H1 (cell line): Measurements from ENCODE around the gene MAGI1. TPM values are rescaled to one million over a fixed set of nuclear protein-coding genes. Genes with fewer than 3 reads are reported as not detected.

ENCODE experiments used
- CTCF ChIA-PET: fragments of 300-600 bp; sonication (Branson Sonifier 250); formaldehyde crosslinking; loops from one replicate; lab custom pipeline; 2021; ENCODE audit not compliant: partially characterized antibody; lab: Charles Lee
- POLR2A ChIA-PET: fragments of 300-600 bp; sonication (Branson Sonifier 250); formaldehyde crosslinking; loops from one replicate; lab custom pipeline; 2021; ENCODE audit warnings: inconsistent platforms; ENCODE audit not compliant: partially characterized antibody; lab: Charles Lee
- DNase-seq, 2 experiments: peaks; one replicate each; pipeline versions ENCODE4 v3.0.0 to v3.0.0-alpha.2; 2010 to 2022; ENCODE audit warnings: low spot score in 2 of 2, low read depth in 1 of 2, mixed read lengths in 1 of 2
- FAIRE-seq: peaks from 2 replicates; lab custom pipeline; 2011; peaks lifted over from hg19 to GRCh38; lab: Jason Lieb, UNC
- H2AFZ ChIP-seq: 2 replicates; pipeline ENCODE4 v1.8.1; 2012; ENCODE audit warnings: low read length, inconsistent platforms
- H2AK5ac ChIP-seq: 2 replicates; pipeline ENCODE4 v1.6.1; 2013; ENCODE audit warnings: low read depth, low read length
- H2BK120ac ChIP-seq: replicated peaks from 2 replicates; pipeline ENCODE3; 2013; ENCODE audit warnings: low read depth, low read length, inconsistent platforms
- H2BK12ac ChIP-seq: 2 replicates; pipeline ENCODE4 v1.6.1; 2013; ENCODE audit warnings: low read depth, low read length
- H2BK15ac ChIP-seq: 2 replicates; pipeline ENCODE4 v1.6.1; 2013; ENCODE audit warnings: low read length
- H2BK20ac ChIP-seq: 2 replicates; pipeline ENCODE4 v1.6.1; 2013; ENCODE audit warnings: low read length
- H2BK5ac ChIP-seq: 2 replicates; pipeline ENCODE4 v1.6.1; 2013; ENCODE audit warnings: low read depth, low read length
- H3K14ac ChIP-seq: 2 replicates; pipeline ENCODE4 v1.6.1; 2013; ENCODE audit warnings: inconsistent platforms; ENCODE audit not compliant: insufficient read length
- H3K18ac ChIP-seq: 2 replicates; pipeline ENCODE4 v1.6.1; 2013; ENCODE audit warnings: low read length; ENCODE audit errors: extremely low read depth
- H3K23ac ChIP-seq: 2 replicates; pipeline ENCODE4 v1.6.1; 2013; ENCODE audit warnings: inconsistent platforms; ENCODE audit not compliant: insufficient read length
- H3K23me2 ChIP-seq: 2 replicates; pipeline ENCODE4 v1.6.1; 2013; ENCODE audit warnings: low read depth, low read length
- H3K27ac ChIP-seq: 2 replicates; pipeline ENCODE4 v1.6.1; 2011; ENCODE audit warnings: low read depth, low read length, inconsistent platforms
- H3K27me3 ChIP-seq, 4 experiments: replicated peaks in 1 of 4; 1 replicate in 1 of 4; 2 replicates in 3 of 4; pipeline versions ENCODE4 v1.6.1 to v1.8.1; 2011 to 2013; ENCODE audit warnings: low read length in 3 of 4, mild to moderate bottlenecking in 3 of 4, inconsistent platforms in 2 of 4, mixed read lengths in 2 of 4, moderate library complexity in 1 of 4; ENCODE audit not compliant: control insufficient read depth in 3 of 4, insufficient read depth in 3 of 4; ENCODE audit errors: extremely low read depth in 1 of 4
- H3K36me3 ChIP-seq, 4 experiments: 2 replicates each; pipeline versions ENCODE4 v1.6.1 to v1.8.1; 2011 to 2013; ENCODE audit warnings: mild to moderate bottlenecking in 4 of 4, low read length in 3 of 4, moderate library complexity in 2 of 4, control low read depth in 1 of 4, inconsistent platforms in 1 of 4; ENCODE audit not compliant: insufficient read depth in 4 of 4, control insufficient read depth in 2 of 4
- H3K4ac ChIP-seq: replicated peaks from 2 replicates; pipeline ENCODE3; 2013; ENCODE audit warnings: low read length, low read depth, mixed read lengths, inconsistent platforms; ENCODE audit not compliant: insufficient read length
- H3K4me1 ChIP-seq, 4 experiments: replicated peaks in 1 of 4; 1 replicate in 1 of 4; 2 replicates in 3 of 4; pipeline versions ENCODE4 v1.6.1 to v1.8.1; 2011 to 2013; ENCODE audit warnings: low read length in 3 of 4, inconsistent platforms in 2 of 4, mixed read lengths in 1 of 4; ENCODE audit not compliant: insufficient read depth in 4 of 4, control insufficient read depth in 3 of 4
- H3K4me2 ChIP-seq, 2 experiments: 2 replicates each; pipeline versions ENCODE4 v1.6.1 to v1.8.1; 2011 to 2013; ENCODE audit warnings: low read depth in 2 of 2, low read length in 2 of 2, control low read depth in 1 of 2, inconsistent platforms in 1 of 2, mild to moderate bottlenecking in 1 of 2; ENCODE audit not compliant: insufficient read depth in 1 of 2
- H3K4me3 ChIP-seq, 4 experiments: fragments of 200-600, 300-600 bp in 1 of 4; sonication (generic), shearing (Covaris generic), sonication (Bioruptor Twin) in 1 of 4; 2 replicates each; pipeline versions ENCODE4 v1.5.1 to v1.8.1; 2011 to 2016; ENCODE audit warnings: low read length in 4 of 4, low read depth in 3 of 4, control low read depth in 2 of 4, inconsistent platforms in 2 of 4, mild to moderate bottlenecking in 2 of 4, mixed read lengths in 1 of 4, moderate library complexity in 1 of 4; ENCODE audit not compliant: insufficient read depth in 2 of 4; ENCODE audit errors: extremely low read depth in 1 of 4
- H3K56ac ChIP-seq: replicated peaks from 2 replicates; pipeline ENCODE3; 2013; ENCODE audit warnings: low read depth, mild to moderate bottlenecking, mixed read lengths, low read length, inconsistent platforms; ENCODE audit not compliant: insufficient read length
- H3K79me1 ChIP-seq: 2 replicates; pipeline ENCODE4 v1.6.1; 2013; ENCODE audit warnings: low read depth, low read length, control low read depth
- H3K79me2 ChIP-seq, 2 experiments: 2 replicates each; pipeline versions ENCODE4 v1.6.1 to v1.8.1; 2012 to 2013; ENCODE audit warnings: low read length in 2 of 2, mild to moderate bottlenecking in 2 of 2, inconsistent platforms in 1 of 2; ENCODE audit not compliant: insufficient read depth in 2 of 2, control insufficient read depth in 1 of 2
- H3K9ac ChIP-seq, 4 experiments: replicated peaks in 1 of 4; 1 replicate in 1 of 4; 2 replicates in 3 of 4; pipeline versions ENCODE4 v1.6.1 to v1.8.1; 2011 to 2013; ENCODE audit warnings: low read depth in 3 of 4, low read length in 3 of 4, control low read depth in 2 of 4, mild to moderate bottlenecking in 2 of 4, moderate library complexity in 2 of 4, inconsistent platforms in 1 of 4; ENCODE audit errors: extremely low read depth in 1 of 4
- H3K9me3 ChIP-seq, 2 experiments: 2 replicates each; pipeline versions ENCODE4 v1.6.1 to v1.8.1; 2012 to 2013; ENCODE audit warnings: mild to moderate bottlenecking in 2 of 2, moderate library complexity in 2 of 2, control low read depth in 1 of 2, inconsistent platforms in 1 of 2, low read depth in 1 of 2, low read length in 1 of 2, mixed read lengths in 1 of 2; ENCODE audit not compliant: insufficient read depth in 2 of 2
- H4K20me1 ChIP-seq, 2 experiments: replicated peaks in 1 of 2; 2 replicates each; pipeline versions ENCODE3 to v1.8.1; 2011 to 2013; ENCODE audit warnings: inconsistent platforms in 2 of 2, low read length in 2 of 2, mild to moderate bottlenecking in 1 of 2; ENCODE audit not compliant: insufficient read depth in 2 of 2, control insufficient read depth in 1 of 2
- H4K5ac ChIP-seq: 2 replicates; pipeline ENCODE4 v1.6.1; 2013; ENCODE audit warnings: low read length, low read depth, mixed read lengths, inconsistent platforms; ENCODE audit not compliant: insufficient read length
- H4K8ac ChIP-seq: 2 replicates; pipeline ENCODE4 v1.8.0; 2013; ENCODE audit warnings: mild to moderate bottlenecking, moderate library complexity, low read length, inconsistent platforms; ENCODE audit not compliant: insufficient read depth; ENCODE audit errors: extremely low read depth
- H4K91ac ChIP-seq: replicated peaks from 2 replicates; pipeline ENCODE3; 2013; ENCODE audit warnings: low read length, mixed read lengths, inconsistent platforms; ENCODE audit not compliant: insufficient read length
- CTBP2 ChIP-seq: IDR thresholded peaks from 2 replicates; pipeline ENCODE4 v1.7.0; 2011; ENCODE audit warnings: borderline replicate concordance, mild to moderate bottlenecking, moderate library complexity, mixed read lengths, low read length; ENCODE audit not compliant: insufficient read depth, insufficient read length
- WGBS, 2 experiments: shearing (Covaris generic) in 1 of 2; methylation state at CpG; one replicate each; pipeline versions ENCODE4 v1.1.6 to v1.1.7; 2013 to 2015; ENCODE audit warnings: low lambda C conversion rate in 2 of 2, mixed read lengths in 2 of 2, inconsistent platforms in 1 of 2, low coverage in 1 of 2, missing lambda C conversion rate in 1 of 2; ENCODE audit not compliant: insufficient replicate concordance in 2 of 2, insufficient coverage in 1 of 2, insufficient read length in 1 of 2; ENCODE audit errors: extremely low coverage in 1 of 2, missing lambda C conversion rate in 1 of 2; 5-methylcytosine and 5-hydroxymethylcytosine counted together
- polyA plus RNA-seq, 7 experiments: library from polyadenylated mRNA; depleted of rRNA in 3 of 7; stranded (reverse) in 5 of 7; unstranded in 2 of 7; fragments of >200 nt in 5 of 7; fragments of 200-250 nt in 2 of 7; gene quantifications; 1 replicate in 5 of 7; 2 replicates in 1 of 7; 4 replicates in 1 of 7; pipeline versions ENCODE4 v1.2.1 to v1.2.3, GENCODE V29; 2011 to 2013; ENCODE audit warnings: missing spikeins in 2 of 7, mixed read lengths in 2 of 7
- total RNA-seq: library from RNA; stranded (reverse); fragmentation: NEBNext Ultra II Directional; extraction: Animal tissue kit (Norgen Biotek cat#: 25700); gene quantifications from 2 replicates; pipeline ENCODE4 v1.2.1, GENCODE V29; 2021

Gene MAGI1
- total and polyA plus RNA-seq, 2 of the 8 experiments (the other 6 are each of a cell fraction or from before 2014, with no cell fraction given) = 19.8 to 78.0 TPM

DNA sequence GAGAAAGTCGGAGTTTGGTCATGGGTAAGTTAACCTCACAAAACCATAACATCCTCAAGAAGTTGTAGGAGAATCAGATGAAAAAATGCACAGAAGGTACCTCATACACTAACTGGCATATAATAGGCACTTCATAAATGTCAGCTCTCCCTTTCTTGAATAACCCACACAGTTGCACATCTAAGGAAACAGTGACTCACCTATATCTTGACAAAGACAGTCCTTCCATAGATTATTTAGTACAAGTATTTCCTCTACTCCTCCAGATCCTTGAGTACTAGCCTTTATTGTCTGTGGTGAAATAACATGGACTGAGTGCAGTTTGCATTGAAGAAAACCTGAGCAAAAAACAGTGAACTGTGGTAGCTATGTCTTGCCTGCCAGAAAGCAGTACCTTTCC is 46.6 kb downstream of the MAGI1 start:
- H4K8ac ChIP-seq = no peak overlapping the region
- WGBS, 2 experiments = 93% methylated on average over 1 of the region's 1 CpG; no CpG with 5 or more reads in 1 of the 2 experiments
- H2BK120ac ChIP-seq = no peak overlapping the region
- H3K79me1 ChIP-seq = peaks cover 6% of the 10 kb centered on the region; the same call in 1 of the 2 replicates
- H4K5ac ChIP-seq = no peak overlapping the region
- ChIA-PET CTCF (interaction anchor here (0.6 to 1.2 kb wide), 3 partner anchors 13 to 659 kb away, joined by 3 to 4 read pairs (median 4); no protein-coding TSS in a partner anchor), POLR2A (interaction anchor here (1.1 kb wide), 1 partner anchor 39 kb away, joined by 3 read pairs; no protein-coding TSS in a partner anchor)
- H3K56ac ChIP-seq = no peak overlapping the region
- H3K27me3 ChIP-seq = no peaks in the 10 kb centered on the region
- H3K4me1 ChIP-seq = peaks cover 0 to 16% (median 2%) of the 10 kb centered on the region in 4 experiments; a peak in 3 of 7 replicates
- H2BK5ac ChIP-seq = no peak overlapping the region
- H3K23me2 ChIP-seq = no peaks in the 10 kb centered on the region
- H3K4me3 ChIP-seq = no peak overlapping the region
- no peak overlapping the region for H3K18ac ChIP-seq
- H2BK12ac ChIP-seq = no peak overlapping the region
- H4K20me1 ChIP-seq = peaks cover 0 to 12% of the 10 kb centered on the region in 2 experiments
- no peak overlapping the region for H3K23ac ChIP-seq
- H3K27ac ChIP-seq = no peak overlapping the region
- no peaks in the 10 kb centered on the region for H3K9me3 ChIP-seq
- H3K9ac ChIP-seq = no peak overlapping the region
- no peak overlapping the region for H2BK20ac ChIP-seq
- H3K4ac ChIP-seq = no peak overlapping the region
- no peak overlapping the region for H4K91ac ChIP-seq
- TF ChIP-seq CTBP2 = no peak
- H2AK5ac ChIP-seq = no peak overlapping the region
- no peak for DNase-seq
- H3K4me2 ChIP-seq = no peak overlapping the region
- no peak overlapping the region for H2AFZ ChIP-seq
- H2BK15ac ChIP-seq = no peak overlapping the region
- H3K79me2 ChIP-seq = peaks cover 0 to 54% of the 10 kb centered on the region in 2 experiments; a peak in 3 of 4 replicates
- FAIRE-seq = no peak
- H3K14ac ChIP-seq = no peak overlapping the region
- H3K36me3 ChIP-seq = no peaks in the 10 kb centered on the region
